Left colon (tissue), 2 donors: ENCODE measurements around the gene ABCG2. TPM values are rescaled to one million over a fixed set of nuclear protein-coding genes. Genes with fewer than 3 reads are reported as not detected.

ENCODE experiments used
- ATAC-seq: fragments of 200-7000 bp; cut with Tn5 transposase; one replicate; pipeline ENCODE4 v1.9.1; 2020; ENCODE audit warnings: mild to moderate bottlenecking, moderate library complexity
- DNase-seq, 2 donors: peaks; one replicate each; pipeline ENCODE4 v3.0.0-alpha.2; 2020
- intact Hi-C, 2 donors: fragments of 100-400 bp; cut with DNase I in 1 of 2; cut with micrococcal nuclease in 1 of 2; formaldehyde crosslinking; loops; one replicate each; pipeline versions ENCODE4 v1.11.2 to v1.14.0; 2022; cut with DNase I, micrococcal nuclease
- total RNA-seq, 2 donors: library from RNA; stranded (reverse); fragmentation: NEBNext Ultra II Directional; extraction: Animal tissue kit (Norgen Biotek cat#: 25700); gene quantifications; one replicate each; pipeline ENCODE4 v1.2.1, GENCODE V29; 2021
- donor health status: DM: no; HTN: no; CAD: no.
- donor health status: DM: yes; HTN: yes; CAD: no.

ABCG2 gene
- total RNA-seq, 2 donors from 2014 or later: 32.5 to 36.2 TPM

- intact Hi-C loops: no loop called here
- DNase-seq (no peak), ATAC-seq (no peak)
Measured at GRCh38 chr4:88091378-88091777, 67.1 kb downstream of the ABCG2 start.

- ATAC-seq (no peak), DNase-seq (no peak)
- intact Hi-C loops: no loop called here
Measured at GRCh38 chr4:88090898-88091297, 67.5 kb downstream of the ABCG2 start.

GRCh38 chr4:88087004-88087403 lies 71.4 kb downstream of the ABCG2 start:
- no peak for DNase-seq
- intact Hi-C loops: no loop called here
- no peak for ATAC-seq

- ATAC-seq: no peak
- DNase-seq: no peak
- intact Hi-C loops: no loop called here
Measured at GRCh38 chr4:88080626-88081025, 77.8 kb downstream of the ABCG2 start.

GRCh38 chr4:88078579-88078978 lies 79.9 kb downstream of the ABCG2 start:
- intact Hi-C loops: no loop called here
- ATAC-seq (no peak), DNase-seq (no peak)

- DNase-seq: no peak
- intact Hi-C loops: no loop called here
- no peak for ATAC-seq
Measured at GRCh38 chr4:88077911-88078524, 80.4 kb downstream of the ABCG2 start.

GRCh38 chr4:88075336-88075735 lies 83.1 kb downstream of the ABCG2 start:
- DNase-seq (no peak), ATAC-seq (no peak)
- intact Hi-C loops: no loop called here

GRCh38 chr4:88070031-88070430 lies 88.4 kb downstream of the ABCG2 start:
- ATAC-seq: no peak

GRCh38 chr4:88064410-88064809 lies 94.0 kb downstream of the ABCG2 start:
- ATAC-seq (no peak), DNase-seq (no peak)
- intact Hi-C loops: no loop called here

More at GRCh38 chr4:88070031-88070430, 88.4 kb downstream of the ABCG2 start:
- no peak for DNase-seq
- intact Hi-C loops: no loop called here

GRCh38 chr4:88063634-88064296 lies 94.7 kb downstream of the ABCG2 start:
- no peak for ATAC-seq
- intact Hi-C loops: no loop called here
- no peak for DNase-seq

- intact Hi-C loops: no loop called here
- DNase-seq: no peak
Measured at GRCh38 chr4:88062843-88063242, 95.6 kb downstream of the ABCG2 start.

GRCh38 chr4:88062311-88062710 lies 96.1 kb downstream of the ABCG2 start:
- ATAC-seq (no peak), DNase-seq (no peak)
- intact Hi-C loops: no loop called here

More at GRCh38 chr4:88062843-88063242, 95.6 kb downstream of the ABCG2 start:
- peak; percentile 97 for ATAC-seq

- no peak for ATAC-seq
- intact Hi-C loops: no loop called here
- DNase-seq: no peak
Measured at GRCh38 chr4:88060431-88060830, 98.0 kb downstream of the ABCG2 start.

GRCh38 chr4:88059766-88060165 lies 98.7 kb downstream of the ABCG2 start:
- ATAC-seq (peak; percentile 32), DNase-seq (no peak)

GRCh38 chr4:88058295-88058694 lies 100.1 kb downstream of the ABCG2 start:
- DNase-seq (no peak), ATAC-seq (no peak)
- intact Hi-C loops: no loop called here

More at GRCh38 chr4:88059766-88060165, 98.7 kb downstream of the ABCG2 start:
- intact Hi-C loops: no loop called here

- intact Hi-C loops: no loop called here
- peak; percentile 99 for ATAC-seq
- peak in 1 of 2 donors; percentile 30 for DNase-seq
Measured at GRCh38 chr4:88054901-88055300, 103.5 kb downstream of the ABCG2 start.

GRCh38 chr4:88054229-88054628 lies 104.2 kb downstream of the ABCG2 start:
- intact Hi-C loops: no loop called here
- DNase-seq (no peak), ATAC-seq (no peak)

- ATAC-seq: no peak
- intact Hi-C loops: no loop called here
Measured at GRCh38 chr4:88045021-88045420, 113.4 kb downstream of the ABCG2 start.

GRCh38 chr4:88043586-88044340 lies 114.7 kb downstream of the ABCG2 start:
- ATAC-seq (peak; percentile 71), DNase-seq (no peak)
- intact Hi-C loops: no loop called here

More at GRCh38 chr4:88045021-88045420, 113.4 kb downstream of the ABCG2 start:
- no peak for DNase-seq

GRCh38 chr4:88043001-88043400 lies 115.4 kb downstream of the ABCG2 start:
- ATAC-seq (no peak), DNase-seq (no peak)
- intact Hi-C loops: no loop called here
